Activated naive CD4-positive, alpha-beta T cell treated with Interleukin-2 at 50 U/mL for 16 hours (primary cell): ENCODE measurements around the gene L3MBTL1.
"Not testable (repeated sequence)": the region's sequence is repeated elsewhere in the genome, so short reads cannot be mapped to it uniquely, and the experiment has no call there.

Experiments
- DNase-seq: peaks from one replicate; pipeline ENCODE4 v3.0.0-alpha.2; 2020

L3MBTL1 gene

GRCh38 chr20:43560974-43561373, 53.5 kb downstream of the L3MBTL1 start:
- no peak for DNase-seq

- no peak for DNase-seq
These were observed 55.9 kb downstream of the L3MBTL1 start for GRCh38 chr20:43563429-43563828.

DNA sequence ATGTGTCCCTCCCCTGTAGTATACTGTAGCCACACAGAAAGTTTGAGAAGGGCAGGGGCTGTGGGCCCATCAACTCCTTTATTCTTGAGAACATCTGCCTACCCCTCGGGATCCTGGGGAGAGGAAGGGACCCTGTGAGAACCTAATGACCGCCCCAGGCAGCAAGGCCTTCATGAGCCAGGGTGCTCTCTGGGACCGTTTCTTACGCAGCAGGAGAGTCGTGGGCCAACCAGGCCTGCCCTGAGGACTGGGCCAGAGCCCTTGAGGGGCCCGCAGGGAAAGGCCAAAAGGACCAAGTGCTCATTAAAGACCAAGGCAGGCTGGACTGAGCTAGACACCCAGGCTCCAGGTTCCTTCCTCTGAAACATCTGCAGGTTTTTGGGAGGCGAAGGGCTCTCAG, 56.5 kb downstream of the L3MBTL1 start:
- no peak for DNase-seq

- no peak for DNase-seq
These were observed 57.0 kb downstream of the L3MBTL1 start for GRCh38 chr20:43564455-43564854.

DNA sequence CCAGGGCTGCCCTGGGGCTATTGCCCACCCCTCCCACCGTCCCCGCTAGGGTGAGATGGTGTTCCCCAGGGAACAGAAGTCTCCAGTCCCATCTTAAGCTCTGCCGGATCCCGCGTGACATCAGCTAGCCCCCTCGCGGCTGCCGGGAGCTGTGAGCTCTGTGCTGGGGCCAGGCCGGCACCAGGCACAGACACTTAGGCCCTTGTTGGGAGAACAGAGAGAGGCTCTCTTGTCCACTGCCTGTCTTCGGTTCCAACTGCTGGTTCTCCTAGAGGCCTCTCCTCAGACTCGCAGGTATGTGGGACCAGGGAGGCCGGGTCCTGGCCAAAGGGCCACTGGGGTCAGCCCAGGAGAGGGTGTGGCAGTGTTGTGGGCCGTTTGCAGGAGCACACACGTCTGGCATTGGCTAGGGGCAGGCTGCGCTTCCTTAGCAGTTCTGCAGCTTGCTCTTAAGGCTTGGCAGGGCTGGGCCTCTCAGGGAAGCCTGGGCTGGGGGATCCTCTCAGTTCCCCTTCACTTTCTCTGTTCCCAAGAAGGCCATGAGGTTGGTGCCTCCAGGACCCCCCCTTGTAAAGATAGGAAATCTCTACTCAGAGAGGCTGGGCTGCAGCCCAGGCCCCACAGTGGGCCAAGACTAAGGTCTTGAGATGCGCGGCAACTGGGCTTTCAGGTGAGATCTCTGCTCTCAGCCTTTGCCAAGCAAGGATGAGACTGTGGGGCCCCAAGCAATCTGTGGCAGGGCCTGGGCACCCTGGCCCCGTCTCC, 57.7 kb downstream of the L3MBTL1 start:
- DNase-seq: no peak

DNA sequence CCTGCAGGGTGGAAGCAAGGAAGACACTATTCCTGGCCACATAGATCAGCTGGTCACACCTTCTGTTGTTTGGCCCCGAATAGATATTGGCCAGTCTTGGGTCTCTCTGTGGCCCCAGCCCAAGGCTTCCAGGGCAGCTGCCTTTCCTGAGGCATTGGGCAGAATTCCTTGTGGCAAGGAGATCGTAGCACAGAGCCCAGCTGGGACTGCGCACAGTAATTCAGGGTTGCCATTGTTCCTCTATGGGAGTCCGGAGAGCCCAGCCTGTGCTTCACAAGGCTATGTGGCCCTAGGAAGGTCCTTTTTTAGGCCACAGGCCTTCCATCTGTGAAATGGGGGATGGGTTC, 58.2 kb downstream of the L3MBTL1 start:
- DNase-seq: no peak

GRCh38 chr20:43567477-43567876, 60.0 kb downstream of the L3MBTL1 start:
- no peak for DNase-seq

DNA sequence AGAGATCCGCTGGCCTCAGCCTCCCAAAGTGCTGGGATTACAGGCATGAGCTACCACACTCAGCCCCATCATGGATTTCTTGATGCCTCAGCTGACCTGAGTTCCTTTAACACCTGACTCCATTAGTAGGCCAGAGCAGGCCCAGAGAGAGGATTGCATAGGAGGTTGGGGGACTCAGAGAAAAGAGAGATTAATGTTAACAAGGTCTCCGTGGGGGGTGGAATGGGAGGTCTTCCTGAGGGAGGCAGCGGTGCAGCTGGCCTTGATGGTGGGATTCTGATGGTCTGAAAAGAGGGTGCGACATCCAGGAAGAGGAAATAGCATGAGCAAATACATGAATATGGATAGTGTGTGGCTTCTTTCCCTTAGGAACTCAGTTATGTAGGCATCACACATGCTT, 61.2 kb downstream of the L3MBTL1 start:
- DNase-seq: no peak

- DNase-seq: no peak
These were observed 61.8 kb downstream of the L3MBTL1 start for GRCh38 chr20:43569282-43569681.

- no peak for DNase-seq
These were observed 63.0 kb downstream of the L3MBTL1 start for GRCh38 chr20:43570496-43570895.

GRCh38 chr20:43571310-43571709, 63.8 kb downstream of the L3MBTL1 start:
- DNase-seq: no peak

DNA sequence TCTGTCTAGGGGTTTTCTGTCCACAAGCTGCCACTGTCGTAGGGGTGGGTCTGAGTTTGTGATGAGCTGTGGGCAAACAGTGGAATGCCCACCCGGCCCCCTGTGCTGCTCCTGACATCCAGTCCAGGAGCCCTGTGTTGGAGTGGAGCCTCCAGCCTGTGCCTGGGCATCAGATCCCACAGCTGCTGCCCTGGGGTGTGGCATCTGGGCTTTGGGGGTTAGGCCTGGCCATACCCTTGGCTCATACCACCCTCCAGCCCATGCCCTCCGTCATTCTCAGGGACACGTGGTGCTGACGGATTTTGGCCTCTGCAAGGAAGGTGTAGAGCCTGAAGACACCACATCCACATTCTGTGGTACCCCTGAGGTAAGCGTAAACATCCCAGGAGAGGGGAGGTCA, 64.3 kb downstream of the L3MBTL1 start:
- DNase-seq: no peak

- DNase-seq: no peak
These were observed 65.4 kb downstream of the L3MBTL1 start for GRCh38 chr20:43572891-43573290.

DNA sequence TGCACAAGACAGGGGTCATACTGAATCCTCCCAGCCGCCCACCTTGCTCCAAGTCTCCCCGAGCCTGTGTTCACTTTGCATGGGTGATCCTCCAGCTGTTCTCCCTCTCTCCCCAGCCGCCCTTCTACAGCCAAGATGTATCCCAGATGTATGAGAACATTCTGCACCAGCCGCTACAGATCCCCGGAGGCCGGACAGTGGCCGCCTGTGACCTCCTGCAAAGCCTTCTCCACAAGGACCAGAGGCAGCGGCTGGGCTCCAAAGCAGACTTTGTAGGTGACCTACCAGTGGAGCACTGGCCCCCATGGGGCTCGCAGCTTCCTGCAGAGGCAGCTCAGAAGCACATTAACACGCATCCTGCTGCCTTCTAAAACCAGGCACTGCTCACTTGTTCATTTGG, 68.6 kb downstream of the L3MBTL1 start:
- DNase-seq: no peak

DNA sequence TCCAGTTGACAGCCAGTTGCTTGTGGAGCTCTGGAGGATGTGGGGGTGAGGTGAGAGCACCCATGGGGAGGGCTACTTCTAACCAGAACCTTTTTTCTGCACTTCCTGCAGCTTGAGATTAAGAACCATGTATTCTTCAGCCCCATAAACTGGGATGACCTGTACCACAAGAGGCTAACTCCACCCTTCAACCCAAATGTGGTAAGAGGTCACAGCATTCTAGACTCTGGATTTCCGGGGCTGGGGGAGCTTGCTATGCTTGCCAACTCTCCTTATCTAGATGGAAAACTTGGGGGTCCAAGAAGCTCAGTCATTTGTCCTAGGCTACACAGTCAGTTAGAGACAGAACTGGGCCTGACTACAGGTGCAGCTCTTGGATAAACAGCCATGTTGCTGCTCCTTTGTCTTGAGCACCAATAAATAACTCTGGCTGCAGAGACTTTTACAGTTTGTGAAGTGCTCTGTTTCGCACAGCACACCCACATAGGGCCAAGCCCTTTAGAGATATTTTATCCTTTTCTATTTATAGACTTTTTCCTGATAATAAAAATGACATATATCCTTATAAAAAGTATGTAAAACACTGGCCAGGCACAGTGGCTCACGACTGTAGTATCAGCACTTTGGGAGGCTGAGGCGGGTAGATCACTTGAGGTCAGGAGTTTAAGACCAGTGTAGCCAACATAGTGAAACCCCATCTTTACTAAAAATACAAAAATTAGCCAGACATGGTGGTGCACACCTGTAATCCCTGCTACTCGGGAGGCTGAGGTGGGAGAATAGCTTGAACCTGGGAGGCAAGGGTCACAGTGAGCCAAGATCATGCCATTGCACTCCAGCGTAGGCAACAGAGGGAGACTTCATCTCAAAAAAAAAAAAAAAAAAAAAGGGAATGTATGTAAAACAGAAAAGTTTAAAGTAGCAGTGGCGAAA, 72.6 kb downstream of the L3MBTL1 start:
- DNase-seq: no peak

DNA sequence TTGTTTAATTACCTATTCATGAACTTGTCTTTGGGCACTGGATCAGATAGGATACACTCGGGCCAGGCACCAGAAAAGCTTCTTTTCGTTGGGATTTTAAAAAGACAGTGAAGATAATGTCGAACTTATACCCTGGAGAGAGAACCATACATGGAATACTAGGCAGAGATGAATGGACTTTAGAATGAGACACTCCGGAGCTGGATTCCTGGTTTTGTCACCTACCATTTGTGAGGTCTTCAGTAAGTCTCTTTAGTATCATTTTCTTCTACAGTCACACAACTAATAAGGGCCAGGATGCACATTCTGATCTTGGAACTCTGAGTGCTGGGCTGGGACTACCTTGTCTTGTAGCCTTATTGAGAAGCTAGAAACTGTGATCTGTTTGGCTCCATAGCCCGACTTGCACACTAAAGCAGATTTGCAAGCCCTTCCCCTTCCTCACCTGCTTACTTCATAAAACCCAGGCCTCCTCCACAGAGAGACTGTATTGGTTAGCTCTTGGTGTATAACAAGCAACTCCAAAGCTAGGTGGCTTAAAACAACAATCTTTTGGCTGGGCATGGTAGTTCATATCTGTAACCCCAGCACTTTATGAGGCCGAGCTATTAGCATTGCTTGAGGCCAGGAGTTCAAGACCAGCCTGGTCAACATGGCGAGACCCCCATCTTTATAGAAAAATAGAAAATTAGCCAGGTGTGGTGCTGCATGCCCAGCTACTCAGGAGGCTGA, 75.8 kb downstream of the L3MBTL1 start:
- no peak for DNase-seq

DNA sequence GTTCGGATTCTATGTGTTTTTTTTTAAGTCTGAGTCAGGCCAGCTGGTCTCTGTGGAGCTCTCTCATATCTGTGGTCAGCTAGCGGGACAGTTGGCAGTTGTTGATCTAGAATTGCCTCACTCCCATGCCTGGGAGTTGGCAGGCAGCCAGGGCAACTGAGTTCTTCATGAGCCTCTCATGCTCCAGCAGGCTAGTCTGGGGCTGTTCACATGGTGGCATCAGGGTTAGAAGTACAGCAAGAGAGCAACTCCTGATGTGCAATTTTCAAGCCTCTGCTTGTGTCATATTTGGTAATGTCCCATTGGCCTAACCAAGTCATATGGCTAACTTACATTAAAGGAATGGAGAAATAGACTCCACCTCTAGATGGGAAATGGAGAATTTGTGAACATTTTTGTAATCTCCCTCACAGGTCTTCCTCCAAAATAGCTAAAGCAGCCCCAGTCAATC, 76.5 kb downstream of the L3MBTL1 start:
- no peak for DNase-seq

GRCh38 chr20:43584448-43585136, 77.1 kb downstream of the L3MBTL1 start:
- no peak for DNase-seq

DNA sequence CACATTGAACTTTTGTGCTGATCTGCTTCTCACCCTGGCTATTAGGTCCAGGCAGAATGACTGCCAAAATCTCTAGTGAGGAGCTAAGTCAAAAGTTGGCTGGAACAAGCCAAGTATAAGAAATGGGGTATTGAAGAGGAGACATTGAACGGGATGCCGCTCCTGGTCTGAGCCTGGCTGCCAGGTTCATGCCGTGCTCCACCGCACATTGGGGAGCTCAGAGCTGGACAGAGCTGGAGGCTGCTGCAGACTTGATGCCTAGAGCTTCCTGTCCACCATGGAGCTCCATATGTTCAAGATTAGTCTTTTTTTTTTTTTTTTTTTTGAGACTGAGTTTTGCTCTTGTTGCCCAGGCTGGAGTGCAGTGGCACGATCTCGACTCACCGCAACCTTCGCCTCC, 79.1 kb downstream of the L3MBTL1 start:
- no peak for DNase-seq

- not testable (repeated sequence) for DNase-seq
These were observed 81.0 kb downstream of the L3MBTL1 start for GRCh38 chr20:43588526-43588925.

DNA sequence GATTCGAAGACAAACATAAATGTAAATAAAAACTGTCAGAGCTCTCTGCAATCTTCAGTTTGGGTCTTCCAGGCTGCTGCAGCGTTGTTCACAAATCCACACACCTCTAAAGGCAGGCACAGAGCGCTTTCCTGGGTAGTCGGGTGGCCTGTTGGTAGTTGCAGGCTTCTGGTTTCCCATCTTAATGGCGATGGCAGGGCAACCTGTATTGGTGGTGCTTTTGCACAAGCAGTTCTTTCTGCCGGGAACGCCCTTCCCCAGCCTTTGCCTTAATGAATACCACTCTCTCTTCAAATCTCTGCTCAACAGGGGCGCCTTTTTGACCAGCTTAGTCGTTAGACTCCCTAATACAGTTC, 82.5 kb downstream of the L3MBTL1 start:
- no peak for DNase-seq

- peak; percentile 91 for DNase-seq
These were observed 83.2 kb downstream of the L3MBTL1 start, which contains the start of gene IFT52 for GRCh38 chr20:43590392-43591303. TSS of gene IFT52 (plus strand) at chr20:43590937. CDS start at chr20:43594699, 3,762 bp downstream.
